Renal pelvis (tissue), 4 donors: ENCODE measurements around the gene NHERF2. TPM values are rescaled to one million over a fixed set of nuclear protein-coding genes. Genes with fewer than 3 reads are reported as not detected.

Source experiments
- DNase-seq: peaks from one replicate; pipeline ENCODE4 v3.0.0-alpha.2; 2013
- polyA plus RNA-seq, 3 donors: library from polyadenylated mRNA; unstranded; fragments of 120-200 nt; gene quantifications; one replicate each; pipeline ENCODE4 v1.2.1, GENCODE V29; 2013; ENCODE audit not compliant: insufficient read length in 3 of 3

NHERF2 gene
- polyA plus RNA-seq, 3 donors = 116 to 169 (median 155) TPM

DNA sequence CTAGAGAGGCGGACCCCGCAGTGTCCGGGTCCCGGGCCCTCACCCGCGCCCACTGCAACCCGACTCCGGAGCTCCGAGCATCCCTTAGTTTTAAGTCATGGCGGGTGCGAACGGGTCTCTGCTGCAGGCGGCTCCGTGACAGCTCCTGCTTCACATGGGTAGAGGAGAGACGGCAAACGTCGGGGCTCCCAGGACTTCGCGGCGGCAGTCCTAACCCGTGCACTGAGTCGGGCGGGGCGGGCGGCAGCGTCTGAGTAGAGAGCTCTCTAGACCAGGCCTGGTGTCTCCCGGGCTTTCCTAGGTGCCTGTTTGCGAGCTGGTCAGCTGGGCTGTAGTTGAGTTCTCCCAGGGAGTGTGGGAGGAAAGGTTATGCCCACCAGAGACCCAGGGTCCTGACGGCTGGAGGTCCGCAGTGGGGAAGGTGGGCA lies 21.4 kb downstream of the NHERF2 start:
- DNase-seq = no peak

DNA sequence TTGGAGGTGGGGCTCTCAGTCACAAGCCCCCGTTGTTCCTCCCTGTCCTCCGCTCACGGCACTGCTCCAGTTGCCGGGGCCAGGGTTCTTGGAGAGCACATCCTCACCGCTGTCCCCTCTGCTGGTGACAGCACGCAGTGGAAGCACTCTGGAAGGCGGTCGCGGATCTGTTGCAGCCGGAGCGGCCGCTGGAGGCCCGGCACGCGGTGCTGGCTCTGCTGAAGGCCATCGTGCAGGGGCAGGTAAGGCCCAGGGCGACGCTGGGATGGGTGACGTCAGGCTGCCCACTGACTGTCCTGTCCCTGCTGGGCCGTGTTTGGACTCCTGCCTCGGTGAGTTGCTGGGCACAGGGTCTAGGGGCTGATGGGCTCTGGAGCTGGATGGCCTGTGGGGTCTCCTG lies 26.5 kb downstream of the NHERF2 start:
- DNase-seq = no peak

GRCh38 chr16:2053897-2054296 lies 27.2 kb downstream of the NHERF2 start:
- no peak for DNase-seq

GRCh38 chr16:2054543-2055245 lies 28.0 kb downstream of the NHERF2 start:
- no peak for DNase-seq

DNA sequence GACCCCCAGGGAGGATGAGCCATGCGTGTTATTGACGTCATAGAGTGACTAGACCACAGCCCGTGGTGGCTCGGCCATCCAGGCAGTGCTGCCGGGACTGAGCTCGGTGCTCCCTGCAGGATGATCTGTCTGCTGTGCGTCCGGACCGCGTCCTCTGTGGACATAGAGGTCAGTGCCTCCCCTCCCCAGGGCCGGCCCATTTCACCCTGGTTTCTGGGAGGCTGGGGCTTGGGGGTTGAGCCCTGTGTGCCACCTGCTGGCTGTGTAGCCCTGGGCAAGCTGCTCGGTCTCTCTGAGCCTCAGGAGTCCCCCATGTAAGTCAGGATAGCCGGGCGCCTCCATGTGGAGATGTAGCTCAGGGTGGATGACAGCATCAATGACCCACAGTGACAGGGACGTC lies 29.4 kb downstream of the NHERF2 start:
- no peak for DNase-seq

- no peak for DNase-seq
Observed at GRCh38 chr16:2056681-2057407, 30.1 kb downstream of the NHERF2 start.

DNA sequence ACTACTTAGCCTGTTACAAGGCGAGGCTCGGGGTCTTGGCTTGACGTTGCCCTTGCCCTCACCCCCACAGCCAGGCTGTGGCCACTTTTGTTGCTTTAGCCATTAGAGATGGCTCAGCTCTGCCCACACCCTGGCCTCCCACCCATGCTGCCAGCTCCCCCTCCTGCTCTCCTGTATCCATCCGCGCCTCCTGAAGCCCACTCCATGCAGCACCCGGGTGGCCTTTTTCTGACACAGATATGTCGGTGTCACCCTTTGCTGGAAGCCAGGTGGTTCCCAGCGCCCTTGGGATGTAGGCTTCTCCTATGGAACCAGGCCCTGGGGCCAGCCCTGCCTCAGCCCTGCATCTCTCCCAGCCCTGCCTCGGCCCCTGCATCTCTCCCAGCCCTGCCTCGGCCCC lies 30.7 kb downstream of the NHERF2 start:
- DNase-seq = no peak

DNA sequence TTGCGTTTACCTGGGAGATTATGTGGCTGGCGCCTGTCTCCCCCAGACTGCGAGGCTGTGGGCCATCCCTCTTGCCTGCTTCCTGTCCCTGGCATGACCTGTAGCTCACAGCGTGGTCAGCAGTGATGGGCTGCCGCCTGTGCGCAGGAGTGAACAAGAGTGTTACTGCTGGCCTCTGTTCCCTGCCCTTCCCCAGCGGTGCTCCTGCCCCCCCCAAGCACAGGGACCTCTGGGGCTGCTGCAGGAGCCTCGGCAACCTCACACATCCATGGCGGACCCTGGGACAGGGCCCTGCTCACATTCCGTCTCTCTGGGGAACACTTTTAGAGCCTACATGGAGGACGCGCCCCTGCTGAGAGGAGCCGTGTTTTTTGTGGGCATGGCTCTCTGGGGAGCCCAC lies 31.7 kb downstream of the NHERF2 start:
- no peak for DNase-seq

GRCh38 chr16:2058872-2059271 lies 32.2 kb downstream of the NHERF2 start:
- DNase-seq = peak; percentile 69

- DNase-seq = no peak
Observed at GRCh38 chr16:2060346-2060745, 33.6 kb downstream of the NHERF2 start.

DNA sequence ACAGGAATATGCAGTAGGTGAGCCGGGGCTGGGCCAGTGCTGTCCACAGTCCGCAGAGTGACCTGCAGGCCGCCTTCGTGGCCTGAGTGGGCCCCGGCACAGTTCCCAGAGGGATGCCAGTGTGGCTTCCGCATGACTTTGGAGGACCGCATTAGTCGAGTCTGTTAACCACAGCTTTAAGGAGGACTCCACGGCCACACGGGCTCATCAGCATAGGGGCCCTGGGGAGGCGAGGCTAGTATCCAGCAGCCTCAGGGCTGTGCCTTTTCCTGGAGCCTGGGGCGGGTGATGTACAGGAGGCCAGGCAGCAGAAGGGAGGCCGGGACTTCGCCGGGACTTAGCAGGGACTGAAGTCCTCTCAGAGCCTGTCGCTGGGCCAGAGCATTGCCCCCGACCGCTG lies 34.3 kb downstream of the NHERF2 start:
- DNase-seq = no peak

DNA sequence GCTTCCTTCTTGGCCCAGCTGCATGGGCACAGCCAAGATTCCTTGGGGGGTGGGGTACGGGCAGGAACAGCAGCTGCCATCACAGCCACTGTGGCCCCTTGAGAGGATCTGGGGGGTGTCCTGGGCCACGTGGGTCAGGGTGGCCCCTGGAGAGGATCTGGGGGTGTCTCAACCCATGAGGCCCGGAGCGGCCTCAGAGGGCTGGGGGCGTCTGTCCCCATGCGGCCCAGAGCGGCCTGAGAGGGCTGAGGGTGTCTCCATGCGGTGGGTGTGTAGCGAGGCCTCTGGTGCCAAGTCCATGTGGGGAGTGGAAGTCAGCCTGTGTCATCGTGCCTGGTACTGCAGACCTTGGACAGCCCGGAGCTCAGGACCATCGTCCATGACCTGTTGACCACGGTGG lies 34.8 kb downstream of the NHERF2 start:
- DNase-seq = no peak

DNA sequence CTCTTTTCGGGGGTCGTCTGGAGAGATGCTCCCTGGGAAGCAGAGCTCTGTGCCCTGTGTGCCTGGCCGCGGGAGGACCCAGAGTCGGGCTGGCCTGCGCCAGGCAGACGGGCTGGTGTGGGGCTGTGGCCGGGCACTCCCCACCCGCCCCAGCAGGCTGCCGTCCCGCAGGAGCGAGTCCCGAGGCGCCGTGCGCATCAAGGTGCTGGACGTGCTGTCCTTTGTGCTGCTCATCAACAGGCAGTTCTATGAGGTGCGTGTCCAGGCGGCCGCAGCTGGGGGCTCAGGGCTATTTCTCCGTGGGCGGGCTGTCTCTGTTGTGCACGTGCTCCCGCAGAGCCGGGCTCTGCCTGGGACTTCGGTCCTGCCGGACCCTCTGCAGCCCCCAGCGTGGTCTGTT lies 36.1 kb downstream of the NHERF2 start:
- no peak for DNase-seq

- DNase-seq = no peak
Observed at GRCh38 chr16:2063861-2064260, 37.2 kb downstream of the NHERF2 start.

- no peak for DNase-seq
Observed at GRCh38 chr16:2064368-2064945, 37.8 kb downstream of the NHERF2 start.

- no peak for DNase-seq
Observed at GRCh38 chr16:2066139-2066538, 39.4 kb downstream of the NHERF2 start.

GRCh38 chr16:2070576-2071453 lies 44.1 kb downstream of the NHERF2 start:
- no peak for DNase-seq

GRCh38 chr16:2071454-2072202 lies 44.9 kb downstream of the NHERF2 start:
- DNase-seq = no peak

DNA sequence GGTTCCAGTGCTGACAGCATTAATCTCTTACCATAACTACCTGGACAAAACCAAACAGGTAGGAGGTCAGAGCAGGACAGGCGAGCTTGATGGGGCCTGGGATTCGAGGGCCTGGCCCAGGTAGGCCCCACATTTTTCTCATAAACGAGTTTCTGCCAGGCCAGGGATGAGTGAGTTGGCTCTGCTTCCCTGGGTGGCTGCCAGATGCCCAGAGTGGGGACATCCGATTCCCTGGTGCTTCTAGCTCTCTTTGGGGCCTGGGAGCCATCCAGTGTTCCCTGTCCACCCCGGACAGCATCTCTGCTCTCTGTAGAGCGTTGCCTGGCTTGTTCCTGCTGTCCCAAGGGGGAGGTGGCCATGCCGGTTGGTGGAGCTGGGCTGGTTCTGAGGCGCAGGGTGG lies 46.2 kb downstream of the NHERF2 start:
- DNase-seq = no peak

DNA sequence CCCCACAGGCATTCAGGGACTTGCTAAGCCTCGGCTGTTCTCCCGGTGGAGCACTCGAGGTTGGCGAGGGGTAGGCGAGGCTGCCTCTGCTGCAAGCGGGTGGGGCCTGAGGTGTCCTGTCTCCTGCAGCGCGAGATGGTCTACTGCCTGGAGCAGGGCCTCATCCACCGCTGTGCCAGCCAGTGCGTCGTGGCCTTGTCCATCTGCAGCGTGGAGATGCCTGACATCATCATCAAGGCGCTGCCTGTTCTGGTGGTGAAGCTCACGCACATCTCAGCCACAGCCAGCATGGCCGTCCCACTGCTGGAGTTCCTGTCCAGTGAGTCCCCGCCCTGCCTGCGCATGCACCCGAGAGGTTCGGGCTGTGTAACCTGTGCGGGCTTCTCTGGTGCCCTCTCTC lies 47.4 kb downstream of the NHERF2 start:
- DNase-seq = no peak

- DNase-seq = no peak
Observed at GRCh38 chr16:2075631-2076030, 48.9 kb downstream of the NHERF2 start.
